HG02973 (cell line): ENCODE data around the gene RNF213.

Source experiments
- ATAC-seq: cut with Tn5 transposase; IDR thresholded peaks from one replicate; pipeline ENCODE4 v1.9.1; 2021; ENCODE audit warnings: moderate library complexity; ENCODE audit not compliant: unreplicated experiment

Gene RNF213

DNA sequence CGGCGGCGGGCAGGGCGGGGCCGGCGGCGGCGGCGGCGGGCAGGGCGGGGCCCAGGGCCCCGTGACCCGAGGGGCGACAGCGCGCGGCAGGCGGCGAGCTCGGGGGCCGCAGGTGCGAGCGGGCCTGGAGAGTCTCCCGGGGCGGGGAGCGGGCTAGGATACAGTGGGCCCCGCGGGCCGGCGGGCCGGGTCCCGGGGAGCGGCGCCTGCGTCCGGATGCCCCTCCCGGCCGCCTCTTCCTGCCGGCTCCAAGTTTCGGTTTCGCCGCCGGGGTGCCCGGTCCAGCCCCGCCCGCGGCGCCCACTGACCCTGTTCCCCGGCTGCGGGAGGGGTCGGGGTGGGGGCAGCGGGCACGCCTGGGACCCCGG is at the start of gene RNF213:
RNF213 (plus strand) TSS at position 62 of the 368 bp plus-strand sequence. CDS start 2,830 bp downstream, outside the sequence.
- ATAC-seq: peak; percentile 29

DNA sequence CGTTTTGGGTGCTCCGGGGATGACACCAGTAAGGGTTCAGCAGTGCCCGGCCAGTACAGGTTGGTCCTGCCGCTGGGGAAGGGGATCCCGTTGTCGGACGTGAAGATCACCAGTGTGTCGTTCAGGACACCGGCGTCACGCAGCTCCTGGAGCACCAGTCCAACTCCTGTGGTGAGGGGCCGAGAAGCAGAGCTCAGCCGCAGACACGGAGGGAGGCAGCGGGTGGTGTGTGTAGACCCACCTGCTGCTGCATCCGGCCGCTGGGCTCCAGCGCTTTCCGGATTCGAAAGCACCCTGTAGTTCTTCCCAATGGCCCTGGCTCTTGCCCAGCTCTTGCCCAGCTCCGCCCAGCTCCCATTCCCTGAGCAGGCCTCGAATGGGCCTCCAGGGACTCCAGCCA is 48.5 kb upstream of the RNF213 start:
- no peak for ATAC-seq

DNA sequence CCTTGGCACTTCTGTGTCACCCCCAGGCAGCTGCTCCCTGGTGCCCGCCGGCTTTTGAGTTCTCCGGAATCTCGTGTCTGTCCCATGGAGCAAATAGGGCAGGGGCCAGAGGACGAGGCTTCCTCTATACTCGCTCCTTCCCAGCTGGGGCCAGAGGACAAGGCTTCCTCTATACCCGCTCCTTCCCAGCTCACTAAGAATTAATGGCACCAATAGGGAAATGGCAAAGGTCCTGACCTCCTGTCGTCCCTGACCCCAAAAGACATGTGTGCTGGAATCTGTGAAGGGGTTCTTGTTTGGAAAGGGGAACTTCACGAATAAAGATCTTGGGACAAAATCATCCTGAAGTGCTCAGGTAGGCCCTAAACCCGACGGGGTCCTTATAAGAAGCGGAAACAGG is 48.1 kb upstream of the RNF213 start:
- no peak for ATAC-seq

DNA sequence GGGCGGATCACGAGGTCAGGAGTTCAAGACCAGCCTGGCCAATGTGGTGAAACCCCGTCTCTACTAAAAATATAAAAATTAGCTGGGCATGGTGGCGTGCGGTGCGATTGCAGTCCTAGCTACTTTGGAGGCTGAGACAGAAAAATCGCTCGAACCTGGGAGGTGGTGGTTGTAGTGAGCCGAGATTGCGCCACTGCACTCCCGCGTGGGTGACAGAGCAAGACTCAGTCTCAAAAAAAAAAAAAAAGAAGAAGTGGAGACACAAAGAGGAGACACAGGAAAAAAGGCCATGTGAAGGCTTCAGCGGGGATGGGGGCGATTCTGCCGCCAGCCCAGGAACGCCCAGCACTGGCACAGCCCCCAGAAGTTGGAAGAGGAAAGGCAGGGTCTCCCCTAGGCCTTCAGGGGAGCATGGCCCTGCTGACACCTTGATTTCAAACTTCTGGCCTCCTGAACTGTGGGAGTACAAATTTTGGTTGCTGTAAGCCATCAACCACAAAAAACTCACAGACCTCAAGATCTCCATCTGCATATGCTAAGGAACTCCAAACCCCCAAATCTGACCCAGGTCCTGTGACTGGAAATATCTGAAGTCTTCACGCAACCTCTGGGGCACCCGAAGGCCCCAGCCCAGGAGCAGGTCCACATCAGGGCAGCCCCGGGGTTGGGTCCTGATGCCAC is 47.5 kb upstream of the RNF213 start:
- no peak for ATAC-seq

DNA sequence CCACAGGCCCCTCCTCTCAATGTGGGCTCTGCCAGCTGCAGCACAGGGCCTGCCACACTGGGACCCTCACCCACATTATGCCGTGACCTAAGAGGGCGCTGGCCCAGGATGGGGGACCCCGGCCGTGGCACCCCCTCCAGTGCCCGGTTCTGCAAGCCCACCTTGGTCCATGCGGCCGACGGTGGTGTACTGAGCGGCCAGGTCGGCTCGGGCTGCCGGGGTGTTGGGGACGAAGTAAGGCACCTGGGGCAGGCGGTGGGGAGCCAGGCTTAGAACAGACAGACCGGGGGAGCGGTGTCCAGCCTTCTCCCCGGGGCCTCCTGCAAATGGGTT is 47.0 kb upstream of the RNF213 start:
- ATAC-seq: no peak

DNA sequence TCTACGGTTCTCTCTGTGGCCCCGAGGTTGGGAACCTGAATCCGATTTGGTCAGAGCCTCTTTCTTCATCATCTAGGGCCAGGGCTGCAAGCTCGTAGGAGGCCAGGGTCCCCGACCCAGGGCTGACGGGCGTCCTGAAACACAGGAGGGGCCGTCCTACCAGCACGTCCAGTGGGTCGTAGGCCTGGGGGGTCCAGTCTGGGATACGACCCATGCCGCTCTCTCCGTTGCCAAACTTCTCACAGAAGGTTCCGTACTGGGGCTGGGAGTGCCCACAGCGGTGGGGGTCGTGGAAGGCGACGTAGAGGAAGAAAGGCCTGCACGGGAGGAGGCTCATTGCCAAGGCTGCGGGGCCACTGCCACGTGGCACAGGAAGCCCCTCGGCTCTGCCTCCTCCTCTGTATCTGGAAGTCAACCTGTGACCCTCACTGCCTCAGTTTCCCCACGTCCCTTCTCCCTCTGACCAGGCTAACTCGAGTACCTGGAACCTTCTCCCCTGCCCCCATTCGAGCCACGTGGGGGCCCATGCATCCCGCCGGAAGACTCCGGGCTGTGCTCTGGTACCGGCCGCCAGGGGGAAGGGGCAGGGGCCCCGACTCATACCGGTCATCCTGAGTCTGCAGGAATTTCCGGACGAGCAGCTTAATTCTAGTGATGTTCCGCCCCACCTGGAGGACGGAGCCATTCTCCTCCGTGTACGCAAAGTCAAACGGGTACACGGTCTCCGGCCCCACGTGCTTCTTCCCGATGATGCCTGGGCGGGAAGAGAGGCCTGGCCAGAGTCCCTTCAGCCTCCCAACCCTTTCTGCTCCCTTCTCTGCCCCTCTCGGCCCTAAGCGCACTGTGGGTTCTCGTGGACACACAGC is 46.4 kb upstream of the RNF213 start:
- ATAC-seq: no peak

DNA sequence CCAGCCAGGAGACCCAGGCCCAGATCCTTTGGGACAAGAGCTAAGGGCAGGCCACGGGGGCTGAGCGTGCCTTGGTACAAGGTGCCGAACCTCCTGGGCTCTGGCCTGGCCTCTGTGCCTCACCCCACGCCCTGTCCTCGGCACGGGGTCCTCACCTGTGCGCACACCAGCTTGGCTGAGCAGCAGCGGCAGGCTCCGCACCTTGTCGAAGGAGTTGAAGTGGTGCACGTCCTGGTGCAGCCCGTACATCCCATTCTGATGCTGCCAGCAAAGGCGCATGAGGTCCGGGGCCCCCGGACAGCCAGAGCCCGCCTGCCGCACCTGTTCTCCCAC is 45.8 kb upstream of the RNF213 start:
- ATAC-seq: no peak

DNA sequence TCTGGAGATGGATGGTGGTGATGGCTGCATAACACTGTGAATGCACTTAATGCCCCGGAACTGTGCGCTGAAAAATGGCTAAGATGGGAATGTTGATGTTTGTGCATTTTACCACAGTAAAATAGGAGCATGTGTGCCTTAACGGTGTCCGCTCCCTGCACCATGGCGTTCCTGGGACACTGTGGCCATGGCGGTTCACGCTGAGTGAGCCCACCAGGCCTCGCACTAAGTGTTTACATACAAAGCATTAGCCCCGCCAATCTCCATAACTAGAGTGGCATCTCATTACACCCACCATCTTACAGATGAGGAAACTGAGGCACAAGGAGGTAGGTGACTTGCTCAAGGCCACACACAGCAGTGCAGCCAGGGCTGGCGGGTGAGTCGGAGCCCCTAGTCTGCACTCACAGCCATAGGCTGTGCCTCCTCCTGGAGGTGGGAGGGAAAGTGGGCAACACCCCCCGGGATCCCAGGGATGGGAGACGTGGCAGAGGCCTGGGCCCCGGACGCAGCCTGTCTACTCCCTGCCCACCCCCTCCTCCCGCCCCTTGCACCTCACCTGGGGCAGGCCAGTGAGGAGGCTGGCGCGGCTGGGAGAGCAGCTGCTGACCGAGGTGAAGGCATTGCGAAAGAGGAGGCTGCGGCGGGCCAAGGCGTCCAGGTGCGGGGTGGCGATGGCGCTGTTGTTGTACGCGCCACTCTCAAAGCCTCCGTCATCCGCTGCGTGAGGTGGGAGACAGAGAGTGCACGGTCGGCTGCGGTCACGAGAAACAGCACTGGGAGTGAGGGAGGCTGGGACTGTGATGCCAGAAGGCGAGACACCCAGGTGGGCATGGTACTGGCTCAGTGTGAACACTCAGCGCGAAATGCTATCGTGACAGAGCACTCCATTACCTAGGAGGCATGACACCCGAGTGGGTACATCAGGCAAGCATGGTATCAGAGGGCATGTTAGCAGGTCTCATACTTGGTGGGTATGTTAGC is 43.9 kb upstream of the RNF213 start:
- ATAC-seq: no peak

DNA sequence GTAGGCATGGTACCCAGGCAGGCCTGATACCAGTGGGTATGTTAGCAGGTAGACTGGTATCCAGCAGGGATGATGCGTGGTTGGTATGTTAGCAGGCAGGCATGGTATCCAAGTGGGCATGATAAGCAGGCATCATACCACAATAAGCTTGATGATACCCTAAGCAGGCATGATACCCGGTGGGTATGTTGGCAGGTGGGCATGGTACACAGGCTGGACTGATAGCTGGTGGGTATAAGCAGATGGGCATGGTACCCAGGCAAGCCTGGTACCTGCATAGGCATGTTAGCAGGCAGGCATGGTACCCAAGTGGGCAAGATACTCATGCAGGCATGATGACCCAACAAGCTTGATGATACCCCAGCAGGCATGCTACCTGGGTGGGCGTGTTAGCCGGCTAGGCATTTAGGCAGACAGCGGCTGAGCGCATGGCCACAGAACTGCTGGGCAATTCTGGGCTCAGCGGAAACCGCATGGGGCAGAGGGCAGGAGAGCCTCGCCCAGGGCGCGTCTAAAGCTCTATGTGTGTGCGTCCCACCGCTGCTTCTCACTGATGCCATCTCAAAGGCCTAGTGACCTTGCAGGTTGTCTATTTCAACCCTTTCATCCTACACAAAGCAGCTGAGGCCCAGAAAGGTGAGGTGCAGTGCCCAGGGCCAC is 42.8 kb upstream of the RNF213 start:
- no peak for ATAC-seq

DNA sequence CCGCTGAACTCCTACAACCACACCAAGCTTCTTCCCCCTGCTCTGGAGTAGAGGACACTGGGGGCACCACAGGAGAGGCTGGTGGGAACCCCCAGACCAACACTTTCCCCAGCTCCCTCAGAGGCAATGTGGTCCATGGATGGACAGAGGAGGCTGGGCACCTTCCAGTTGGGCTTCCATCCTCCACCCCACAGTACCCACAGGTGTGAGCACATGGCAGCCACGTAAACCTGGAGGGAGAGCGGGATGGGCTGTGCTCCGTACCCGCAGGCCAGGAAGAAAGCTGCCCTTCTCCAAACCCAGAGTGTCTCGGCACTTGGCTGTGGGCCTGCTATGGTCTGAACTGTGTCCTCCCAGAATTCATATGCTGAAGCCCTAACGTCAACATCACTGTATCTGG is 42.3 kb upstream of the RNF213 start:
- ATAC-seq: no peak

DNA sequence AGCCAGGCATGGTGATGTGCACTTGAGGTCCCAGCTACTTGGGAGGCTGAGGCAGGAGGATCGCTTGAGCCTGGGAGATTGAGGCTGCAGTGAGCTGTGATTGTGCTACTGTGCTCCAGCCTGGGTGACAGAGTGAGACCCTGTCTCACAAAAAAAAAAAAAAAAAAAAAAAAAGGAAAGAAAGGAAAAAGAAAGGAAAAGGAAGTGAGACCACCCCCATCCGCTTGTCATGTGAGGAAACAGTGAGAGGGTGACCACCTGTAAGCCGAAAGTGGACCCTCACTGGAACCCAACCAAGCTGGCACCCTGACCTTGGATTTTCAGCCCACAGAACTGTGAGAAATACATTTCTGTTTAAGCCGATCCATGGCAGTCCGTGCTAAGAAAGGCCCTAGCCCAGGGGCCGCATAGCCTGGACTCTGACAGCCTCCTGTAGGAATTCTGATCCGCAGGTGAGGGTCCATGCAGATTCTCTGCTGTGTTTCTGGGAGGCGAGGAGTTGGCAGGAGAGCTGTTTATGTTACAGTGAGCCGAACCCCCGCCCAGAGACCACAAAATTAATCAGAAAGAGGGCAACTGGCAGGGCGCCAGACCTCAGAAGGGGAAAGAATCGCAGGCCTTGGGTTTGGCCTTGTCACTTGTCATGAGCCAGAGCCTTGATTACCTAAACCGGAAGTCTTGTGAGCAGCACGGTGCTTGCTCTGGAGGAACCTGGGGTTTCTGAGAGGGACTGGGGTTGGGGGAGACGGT is 41.5 kb upstream of the RNF213 start:
- ATAC-seq: peak; percentile 57

DNA sequence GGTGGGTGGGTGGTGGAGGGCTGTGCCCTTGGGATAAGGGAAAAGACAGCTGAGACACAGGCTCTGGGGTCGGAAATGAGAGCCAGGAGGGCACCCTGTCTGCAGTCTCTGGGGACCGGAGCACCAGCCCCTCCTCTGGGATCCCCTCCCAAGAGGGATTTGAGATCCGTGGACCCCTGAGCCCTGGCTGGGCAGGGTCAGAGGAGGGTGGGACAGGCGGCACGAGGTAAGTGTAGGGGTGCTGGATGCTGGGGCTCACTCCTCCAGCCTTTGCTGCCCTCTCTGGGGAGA is 40.9 kb upstream of the RNF213 start:
- no peak for ATAC-seq

DNA sequence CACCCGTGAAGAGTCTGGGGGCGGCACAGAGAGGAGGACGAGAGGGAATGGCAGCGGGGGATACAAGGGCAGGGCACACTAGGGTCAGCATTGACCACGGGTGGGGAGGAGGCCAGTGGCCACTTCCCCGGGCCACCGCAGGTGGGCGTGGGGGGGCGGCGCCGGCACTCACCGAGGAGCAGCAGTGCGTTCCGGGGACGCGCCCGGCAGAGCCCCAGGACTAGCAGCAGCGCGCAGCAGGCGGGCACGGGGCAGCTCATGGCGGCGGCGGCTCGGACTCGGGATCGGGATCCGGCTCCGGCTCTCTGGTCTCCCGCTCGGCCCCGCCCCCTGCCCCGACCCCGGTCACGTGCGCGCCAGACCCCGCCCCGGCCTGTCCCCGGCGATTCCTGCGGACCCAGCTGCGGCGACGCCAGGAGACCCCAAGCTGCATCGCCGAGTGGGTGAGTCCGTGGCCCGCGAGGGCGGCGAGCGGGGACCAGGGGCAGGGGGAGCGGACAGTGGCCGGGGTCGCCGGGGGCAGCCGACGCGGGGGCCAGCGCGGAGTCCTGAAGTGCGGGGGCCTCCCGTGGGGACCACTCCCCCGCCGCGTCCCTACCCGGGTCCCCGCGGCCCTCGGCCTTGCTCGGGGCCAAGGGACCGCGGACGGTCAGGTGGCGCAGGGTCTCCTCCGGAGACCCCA is 40.5 kb upstream of the RNF213 start, which contains the start of the genes SGSH and SLC26A11:
SGSH (minus strand) TSS at position 280 of the 682 bp plus-strand sequence; CDS start at position 260, 20 bp downstream.
SLC26A11 (plus strand) TSS at position 374 of the 682 bp plus-strand sequence. CDS start 1,134 bp downstream, outside the sequence.
- no peak for ATAC-seq

DNA sequence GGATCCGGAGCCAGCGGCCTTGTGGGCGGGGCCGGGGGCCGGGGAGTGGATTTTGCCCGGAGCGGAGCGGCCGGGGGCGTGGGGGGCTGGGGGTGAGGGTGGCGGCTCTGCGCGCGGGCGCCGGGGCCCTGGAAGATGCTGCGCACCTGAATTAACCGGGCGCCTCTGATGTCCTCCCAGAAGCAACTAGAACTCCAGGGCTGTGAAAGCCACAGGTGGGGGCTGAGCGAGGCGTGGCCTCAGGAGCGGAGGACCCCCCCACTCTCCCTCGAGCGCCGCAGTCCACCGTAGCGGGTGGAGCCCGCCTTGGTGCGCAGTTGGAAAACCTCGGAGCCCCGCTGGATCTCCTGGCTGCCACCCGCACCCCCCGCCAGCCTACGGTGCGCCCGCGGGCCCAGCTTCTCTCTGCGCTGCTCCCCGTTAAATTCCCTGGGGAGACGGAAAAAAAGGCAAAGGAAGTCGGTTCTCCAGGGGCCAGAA is 39.9 kb upstream of the RNF213 start:
- ATAC-seq: no peak

DNA sequence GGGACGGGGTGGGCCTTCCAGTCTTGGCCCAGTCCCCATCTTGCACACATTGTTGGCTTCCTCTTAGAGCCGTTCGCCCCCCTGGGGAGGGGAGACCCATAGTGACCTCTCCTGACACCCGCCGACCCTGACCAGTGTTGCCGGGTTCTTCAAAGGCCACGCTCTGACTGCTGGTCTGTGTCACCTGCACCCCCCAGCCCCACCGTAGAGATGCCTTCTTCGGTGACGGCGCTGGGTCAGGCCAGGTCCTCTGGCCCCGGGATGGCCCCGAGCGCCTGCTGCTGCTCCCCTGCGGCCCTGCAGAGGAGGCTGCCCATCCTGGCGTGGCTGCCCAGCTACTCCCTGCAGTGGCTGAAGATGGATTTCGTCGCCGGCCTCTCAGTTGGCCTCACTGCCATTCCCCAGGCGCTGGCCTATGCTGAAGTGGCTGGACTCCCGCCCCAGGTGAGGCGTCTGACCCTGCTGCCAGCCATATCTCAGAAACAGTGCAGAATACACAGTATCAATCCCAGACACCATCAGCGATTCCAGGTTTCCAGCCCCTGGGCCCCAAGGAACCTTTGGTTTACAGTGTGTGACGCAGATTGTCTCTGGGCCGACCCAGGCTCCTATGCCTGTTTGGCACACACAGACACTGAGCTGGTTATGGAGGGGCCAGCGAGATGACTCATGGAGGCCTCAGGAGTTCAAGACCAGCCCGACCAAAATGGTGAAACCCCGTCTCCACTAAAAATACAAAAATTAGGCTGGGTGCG is 39.1 kb upstream of the RNF213 start:
- ATAC-seq: no peak

DNA sequence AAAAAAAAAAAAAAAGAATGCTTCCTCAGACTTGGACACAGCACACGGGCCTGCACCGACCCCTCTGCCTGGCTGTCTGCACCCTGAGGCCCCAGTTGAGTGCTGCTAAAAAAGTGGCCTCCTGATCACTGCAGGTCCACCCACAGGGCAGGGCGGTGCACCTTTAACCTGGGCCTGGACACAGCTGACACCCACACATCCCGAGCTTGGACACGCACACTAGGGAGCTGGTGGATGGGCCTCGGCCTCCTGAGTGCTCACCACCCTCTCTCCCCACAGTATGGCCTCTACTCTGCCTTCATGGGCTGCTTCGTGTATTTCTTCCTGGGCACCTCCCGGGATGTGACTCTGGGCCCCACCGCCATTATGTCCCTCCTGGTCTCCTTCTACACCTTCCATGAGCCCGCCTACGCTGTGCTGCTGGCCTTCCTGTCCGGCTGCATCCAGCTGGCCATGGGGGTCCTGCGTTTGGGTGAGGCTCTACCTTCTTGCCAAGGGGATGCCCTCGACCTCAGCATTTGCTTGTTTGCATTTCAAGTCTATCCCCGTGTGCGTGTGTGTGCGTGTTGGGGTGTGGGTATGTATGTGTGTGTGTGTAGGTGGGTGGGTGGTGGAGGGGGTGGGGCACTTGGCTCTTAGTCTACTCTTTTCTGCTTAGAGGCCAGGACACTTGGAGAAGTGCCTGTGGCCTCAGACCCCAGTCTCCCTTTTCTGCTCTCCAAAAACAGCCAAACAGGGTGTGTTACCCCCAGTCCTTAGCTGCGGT is 38.1 kb upstream of the RNF213 start:
- ATAC-seq: no peak

DNA sequence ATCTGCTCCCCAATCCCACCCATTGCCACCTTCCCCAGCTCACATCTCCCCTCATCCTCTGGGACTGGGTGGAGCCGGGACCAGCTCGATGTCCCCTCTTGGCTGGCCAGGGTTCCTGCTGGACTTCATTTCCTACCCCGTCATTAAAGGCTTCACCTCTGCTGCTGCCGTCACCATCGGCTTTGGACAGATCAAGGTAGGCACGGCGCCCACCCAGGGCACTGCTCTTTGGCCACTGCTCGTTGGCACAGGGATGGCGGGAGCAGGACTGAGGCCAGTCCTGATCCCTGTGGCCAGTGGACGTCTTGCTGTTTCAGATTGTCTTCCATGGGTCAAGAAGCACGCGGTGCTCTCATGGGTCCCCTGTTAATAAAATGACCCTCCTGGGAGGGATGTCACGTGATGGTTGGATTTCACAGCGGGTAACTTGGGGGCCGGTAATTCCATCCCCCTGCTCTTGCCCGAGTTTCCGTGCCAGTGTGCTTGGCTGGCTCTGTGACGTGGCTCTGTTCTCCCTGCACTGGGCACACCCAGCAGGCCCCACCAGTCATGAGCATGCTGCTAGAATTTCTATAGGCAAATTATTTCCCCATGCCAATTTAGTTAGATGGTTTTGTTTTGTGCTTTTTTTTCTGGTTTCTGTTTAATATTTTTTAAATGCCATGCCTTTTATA is 37.4 kb upstream of the RNF213 start:
- ATAC-seq: no peak
